GM21825 (cell line): ENCODE data around the gene DTNB.
A peak's percentile ranks its signal among the peaks of the same experiment; 100 is the strongest.
"Not testable (repeated sequence)": the region's sequence is repeated elsewhere in the genome, so short reads cannot be mapped to it uniquely, and the experiment has no call there.

Source experiments
- ATAC-seq: cut with Tn5 transposase; IDR thresholded peaks from one replicate; pipeline ENCODE4 v1.9.1; 2021; ENCODE audit warnings: mild to moderate bottlenecking, moderate library complexity; ENCODE audit not compliant: unreplicated experiment

DTNB gene

DNA sequence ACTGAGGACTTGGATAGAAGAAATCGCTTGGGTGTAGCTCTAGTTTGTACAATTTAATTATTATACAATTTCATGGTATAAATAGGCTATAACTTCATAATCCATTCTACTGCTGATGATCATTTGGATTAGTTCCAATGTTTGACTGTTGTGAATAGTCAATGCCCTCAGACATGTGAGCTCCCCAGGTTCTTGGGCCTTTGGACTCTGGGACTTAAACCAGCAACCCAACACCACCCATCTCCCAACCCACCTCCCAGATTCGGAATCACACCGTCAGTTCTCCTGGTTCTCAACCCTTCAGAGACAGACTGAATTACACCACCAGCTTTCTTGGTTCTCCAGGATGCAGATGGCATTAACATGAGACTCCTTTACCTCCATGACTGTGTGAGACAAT is 247.1 kb downstream of the DTNB start:
- ATAC-seq = no peak

DNA sequence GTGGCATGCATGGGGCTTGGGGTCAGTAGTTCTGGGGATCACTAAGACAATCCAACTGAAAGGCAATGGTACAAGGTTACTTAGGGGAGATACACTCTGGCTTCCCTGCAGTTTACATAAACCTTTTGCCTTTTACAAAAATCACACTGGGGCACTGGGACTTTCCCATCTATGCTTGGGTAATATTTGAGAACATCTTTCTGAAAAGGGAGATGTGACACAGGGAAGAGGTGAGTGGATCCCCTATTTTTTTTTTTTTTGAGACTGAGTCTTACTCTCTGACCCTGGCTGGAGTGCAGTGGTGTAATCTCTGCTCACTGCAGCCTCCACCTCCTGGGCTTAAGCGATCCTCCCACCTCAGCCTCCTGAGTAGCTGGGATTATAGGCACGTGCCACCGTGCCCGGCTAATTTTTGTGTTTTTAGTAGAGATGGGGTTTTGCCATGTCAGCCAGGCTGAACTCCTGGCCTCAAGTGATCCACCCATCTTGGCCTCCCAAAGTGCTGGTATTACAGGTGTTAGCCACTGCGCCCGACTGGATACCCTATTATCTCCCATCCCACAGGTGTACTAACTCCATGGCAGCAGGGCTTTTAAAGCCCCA is 248.8 kb downstream of the DTNB start:
- no peak for ATAC-seq

DNA sequence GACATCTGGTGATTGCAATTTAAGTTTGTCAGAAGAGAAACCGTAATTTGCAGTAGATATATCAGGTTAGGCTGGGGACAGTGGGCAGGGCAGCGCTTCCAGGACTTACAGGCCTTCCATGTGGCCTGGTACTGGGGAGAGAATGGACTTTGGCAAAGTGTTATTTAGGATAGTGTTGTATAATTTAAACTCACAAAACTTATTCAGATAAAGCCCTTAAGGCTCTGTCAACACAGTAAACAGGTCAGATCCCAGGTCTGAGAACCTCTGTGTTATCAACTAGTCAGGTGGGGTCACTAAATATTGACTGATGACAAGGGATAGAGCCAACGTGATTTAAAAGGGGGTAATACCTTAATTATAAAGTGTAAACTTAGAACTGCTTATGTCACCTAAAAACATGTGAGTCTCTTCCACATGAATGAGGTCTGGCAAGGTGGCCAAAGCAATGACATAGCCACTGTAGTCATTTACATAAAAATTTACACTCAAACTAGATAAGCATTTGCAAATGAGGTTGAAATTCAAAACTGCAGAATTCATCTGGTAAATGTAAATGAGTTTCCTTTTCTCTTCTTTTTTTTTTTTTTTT is 251.5 kb downstream of the DTNB start:
- no peak for ATAC-seq

DNA sequence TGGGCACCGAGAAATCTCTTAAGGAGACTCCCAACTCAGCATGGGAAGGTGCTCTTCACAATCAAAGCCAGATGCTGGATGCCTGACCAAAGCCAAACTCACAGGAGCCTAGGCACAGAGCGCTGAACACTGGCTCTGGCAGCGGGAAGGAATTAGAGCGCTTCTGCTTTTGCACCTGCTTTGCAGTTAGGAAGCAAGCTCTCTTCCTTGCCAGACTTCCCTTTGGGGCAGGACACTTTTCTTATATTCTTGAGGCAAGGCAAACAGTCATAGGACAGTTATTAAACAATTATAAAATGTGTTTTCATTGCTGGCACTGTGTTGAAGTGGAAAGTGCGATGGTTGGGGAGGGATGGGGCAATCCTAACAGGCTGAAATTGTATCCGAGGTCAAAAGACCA is 252.1 kb downstream of the DTNB start:
- ATAC-seq = no peak

DNA sequence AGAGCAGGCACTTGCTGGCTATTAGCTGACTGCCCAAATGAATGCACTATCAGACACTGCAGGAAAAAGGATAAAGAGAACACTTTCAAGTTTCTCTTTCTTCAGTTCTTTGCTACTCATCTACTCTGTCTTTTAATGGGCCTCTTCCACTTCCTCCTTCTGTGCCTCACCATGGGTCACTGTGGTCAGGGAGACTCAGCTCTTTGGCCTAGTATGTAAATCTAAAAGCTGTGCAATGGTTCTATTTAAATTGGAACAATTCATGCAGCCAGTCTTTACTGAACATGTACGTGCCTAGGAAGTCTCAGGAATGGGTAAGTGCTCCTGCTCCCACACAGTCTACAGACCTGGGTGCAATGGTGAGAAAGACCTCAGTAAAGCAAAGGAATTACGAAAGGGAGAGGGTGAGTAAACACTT is 252.5 kb downstream of the DTNB start:
- peak; percentile 46 for ATAC-seq

DNA sequence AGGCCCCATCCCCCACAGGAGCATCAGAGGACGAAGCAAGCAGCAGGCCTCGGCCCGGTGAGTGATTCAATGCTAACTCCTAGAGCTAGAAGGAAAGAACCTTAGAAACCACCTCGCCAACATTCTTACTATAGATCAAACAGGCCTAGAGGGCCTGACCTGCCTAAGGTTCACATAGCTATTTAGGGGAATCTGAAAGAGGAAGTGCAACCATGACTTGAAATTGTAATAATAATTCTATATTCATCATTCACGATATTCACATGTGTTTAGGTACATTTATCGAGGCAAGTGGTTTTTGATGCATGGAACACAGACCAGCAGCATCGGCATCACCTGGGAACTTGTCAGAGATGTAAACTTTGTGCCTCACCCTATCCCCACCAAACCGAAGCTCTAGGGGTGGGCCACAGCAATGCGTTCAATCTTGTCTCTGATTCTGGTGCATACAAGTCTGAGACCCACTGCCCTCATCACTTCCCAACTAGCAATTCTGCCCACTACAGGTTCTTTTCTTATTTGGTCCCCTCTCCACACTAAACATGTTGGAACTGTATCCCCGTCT is 253.6 kb downstream of the DTNB start:
- ATAC-seq = peak; percentile 63

DNA sequence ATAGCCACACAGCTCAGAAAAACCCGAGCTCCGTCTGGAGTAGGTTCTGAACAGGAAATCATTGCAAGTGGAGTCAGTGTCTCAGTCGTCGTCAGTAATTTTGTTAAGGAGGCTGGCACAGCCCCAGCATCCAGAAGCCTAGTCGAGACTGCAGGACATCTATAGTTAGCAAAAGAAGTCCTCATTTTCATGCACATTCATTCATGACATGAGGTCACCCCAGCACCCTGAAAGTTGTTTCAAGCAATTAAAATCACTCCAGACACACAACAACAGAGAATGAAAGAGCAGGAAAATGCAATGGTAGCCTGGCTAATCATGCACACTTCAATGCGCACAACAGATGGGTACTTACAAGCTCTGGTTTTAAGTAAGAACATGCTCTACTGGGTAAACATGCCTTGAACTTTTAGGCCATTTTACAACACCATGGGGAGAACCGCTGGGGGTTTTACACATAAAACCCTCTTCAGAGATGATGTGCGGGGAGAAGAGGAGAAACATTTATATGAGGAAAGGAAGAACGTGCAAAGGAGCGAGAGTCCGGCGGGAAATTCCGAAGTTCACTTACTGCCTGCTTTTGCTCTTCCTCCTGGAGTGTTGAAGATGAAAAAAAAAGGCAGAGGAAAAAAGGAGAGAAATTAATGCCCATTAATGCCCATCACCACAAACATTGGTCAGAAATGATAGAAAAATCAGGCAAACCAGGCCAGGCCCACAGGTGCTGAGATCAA is 254.3 kb downstream of the DTNB start:
- ATAC-seq = no peak

DNA sequence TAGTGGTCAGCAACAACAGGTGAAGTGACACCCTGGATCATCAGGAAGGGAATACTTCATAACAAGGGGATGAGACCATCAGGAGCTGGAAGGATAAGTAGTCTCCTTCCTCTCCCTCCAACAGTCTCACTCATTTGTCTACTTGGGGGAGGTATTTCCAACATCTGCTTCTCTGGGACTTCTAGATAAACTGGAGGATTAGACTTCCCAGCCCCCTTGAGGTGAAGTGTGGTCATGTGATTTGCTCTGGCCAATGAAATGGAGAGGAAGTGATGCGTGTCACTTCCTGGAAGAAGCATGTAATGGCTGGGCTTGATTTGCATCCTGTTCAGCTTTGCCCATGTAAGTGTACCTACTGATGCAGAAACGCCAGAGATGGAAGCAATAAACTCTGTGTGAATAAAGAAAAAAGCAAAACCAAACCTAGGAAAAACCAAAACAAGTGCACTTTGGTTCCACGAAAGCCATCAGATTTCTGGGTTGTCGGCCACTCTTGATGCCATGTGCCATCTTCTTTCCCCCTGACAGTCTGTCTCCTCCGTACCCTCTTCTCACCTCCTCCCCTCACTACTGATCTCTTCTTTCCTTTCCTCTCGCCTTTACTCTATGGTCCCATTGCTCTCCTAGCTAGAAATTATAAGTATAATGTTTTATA is 255.5 kb downstream of the DTNB start:
- no peak for ATAC-seq

DNA sequence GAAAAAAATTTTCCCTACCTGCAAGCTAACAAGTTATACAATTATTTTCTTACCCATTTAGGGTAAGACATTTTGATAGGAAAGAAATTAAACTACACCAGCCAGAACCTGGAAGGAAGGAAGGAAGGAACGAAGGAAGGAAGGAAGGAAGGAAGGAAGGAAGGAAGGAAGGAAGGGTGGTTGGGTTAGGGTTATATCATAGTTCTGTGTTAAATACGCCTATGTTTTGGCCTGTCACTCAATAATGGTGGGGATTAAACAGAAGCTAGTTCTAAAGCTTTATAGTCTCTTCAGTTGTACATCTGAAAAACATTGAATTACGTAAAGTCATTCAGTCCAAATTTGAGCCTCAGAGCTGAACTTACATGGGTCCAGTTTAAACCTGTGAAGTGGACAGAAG is 256.7 kb downstream of the DTNB start:
- no peak for ATAC-seq

DNA sequence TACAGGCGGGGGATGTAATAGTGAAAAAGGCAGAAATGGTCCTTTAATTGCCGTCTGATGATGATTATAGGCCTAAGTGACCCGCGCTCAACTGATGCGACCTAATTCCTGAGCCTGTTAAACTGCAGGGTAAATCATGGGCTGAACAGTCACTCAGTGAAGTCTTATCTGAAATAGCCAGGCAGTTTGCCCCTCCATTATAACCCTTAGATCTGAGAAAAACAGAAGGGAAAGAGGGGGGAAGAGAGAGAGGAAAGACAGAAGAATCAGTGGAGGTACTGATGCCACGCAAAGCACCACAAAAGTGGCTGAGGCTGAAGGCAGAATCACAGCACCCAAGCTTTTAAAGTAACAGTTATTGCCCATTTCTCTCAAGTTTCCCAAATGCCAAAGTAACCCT is 258.6 kb downstream of the DTNB start:
- no peak for ATAC-seq

DNA sequence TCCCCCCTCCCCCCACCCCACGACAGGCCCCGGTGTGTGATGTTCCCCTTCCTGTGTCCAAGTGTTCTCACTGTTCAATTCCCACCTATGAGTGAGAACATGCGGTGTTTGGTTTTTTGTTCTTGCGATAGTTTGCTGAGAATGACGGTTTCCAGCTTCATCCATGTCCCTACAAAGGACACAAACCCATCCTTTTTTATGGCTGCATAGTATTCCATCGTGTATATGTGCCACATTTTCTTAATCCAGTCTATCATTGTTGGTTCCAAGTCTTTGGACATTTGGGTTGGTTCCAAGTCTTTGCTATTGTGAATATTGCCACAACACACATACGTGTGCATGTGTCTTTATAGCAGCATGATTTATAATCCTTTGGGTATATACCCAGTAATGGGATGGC is 260.0 kb downstream of the DTNB start:
- not testable (repeated sequence) for ATAC-seq

DNA sequence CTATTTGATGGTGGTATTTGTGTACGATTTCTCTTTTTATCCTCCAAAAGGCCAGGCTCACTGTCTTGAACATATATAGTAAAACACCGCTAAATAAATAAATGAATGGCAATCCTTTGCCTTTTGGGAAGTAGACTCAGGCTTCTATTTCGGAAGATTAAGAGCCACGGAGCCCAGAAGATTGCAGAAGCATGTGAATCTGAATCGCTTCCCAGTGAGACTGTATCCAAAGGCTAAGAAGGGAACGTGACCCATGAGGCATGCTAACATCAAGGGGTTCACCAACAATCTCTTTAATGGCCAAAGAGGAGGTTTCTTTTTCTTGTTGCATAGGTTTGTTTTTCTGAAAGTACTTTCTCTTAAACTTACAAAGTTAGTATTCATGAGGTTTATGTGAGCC is 261.6 kb downstream of the DTNB start:
- ATAC-seq = no peak

DNA sequence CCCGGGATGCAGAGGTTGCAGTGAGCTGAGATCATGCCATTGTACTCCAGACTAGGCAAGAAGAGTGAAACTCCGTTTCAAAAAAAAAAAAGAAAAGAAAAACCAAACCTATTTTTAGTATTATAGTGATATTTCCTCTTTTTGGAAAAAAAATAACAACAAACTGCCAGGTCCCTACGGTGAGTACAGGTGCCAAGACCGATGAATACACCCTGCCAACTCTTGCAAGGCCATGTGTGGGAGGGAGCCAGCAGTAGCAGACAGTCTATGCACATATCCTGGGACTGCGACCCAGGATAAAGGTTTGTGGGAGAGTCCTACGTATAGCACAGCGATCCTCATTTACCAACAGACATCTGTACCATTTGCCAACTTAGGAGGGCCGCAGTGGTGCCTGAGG is 262.1 kb downstream of the DTNB start:
- ATAC-seq = no peak

DNA sequence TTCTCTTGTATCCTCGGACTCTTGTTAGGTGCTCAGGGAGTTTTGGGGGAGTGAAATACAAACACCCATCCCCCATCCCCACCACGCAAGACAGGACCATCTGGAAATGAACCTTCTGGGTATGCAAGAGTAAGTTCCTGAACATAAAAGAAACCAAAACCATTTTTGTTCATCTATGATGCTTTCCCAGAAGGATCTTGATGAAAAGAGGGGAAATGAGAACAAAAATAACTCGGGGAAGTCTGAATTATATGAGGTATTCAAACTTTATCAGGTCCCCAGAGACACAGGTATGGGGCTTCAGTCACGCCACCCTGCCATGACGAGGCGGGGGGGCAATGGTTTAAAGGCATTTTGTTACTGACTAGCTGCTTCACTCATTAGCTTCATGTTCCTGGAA is 263.0 kb downstream of the DTNB start:
- no peak for ATAC-seq

DNA sequence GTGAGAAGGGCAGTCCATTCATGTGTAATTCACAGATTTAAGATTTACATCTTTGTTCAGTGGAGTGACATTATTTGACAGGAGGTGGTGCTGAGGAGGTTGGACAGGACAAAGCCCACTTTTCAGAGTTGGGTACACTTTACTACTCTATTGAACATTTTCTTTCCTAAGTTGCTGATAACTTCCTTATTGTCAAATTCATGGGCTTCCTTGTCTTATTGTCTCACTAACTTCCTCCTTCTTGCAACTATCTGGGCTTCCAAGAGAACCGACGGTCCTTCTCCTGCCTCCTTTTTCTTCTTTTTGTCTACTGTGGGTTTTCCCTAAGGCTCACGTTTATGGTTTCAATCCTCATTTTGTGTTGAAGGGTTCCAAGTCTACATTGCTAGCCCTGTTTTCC is 263.9 kb downstream of the DTNB start:
- no peak for ATAC-seq

DNA sequence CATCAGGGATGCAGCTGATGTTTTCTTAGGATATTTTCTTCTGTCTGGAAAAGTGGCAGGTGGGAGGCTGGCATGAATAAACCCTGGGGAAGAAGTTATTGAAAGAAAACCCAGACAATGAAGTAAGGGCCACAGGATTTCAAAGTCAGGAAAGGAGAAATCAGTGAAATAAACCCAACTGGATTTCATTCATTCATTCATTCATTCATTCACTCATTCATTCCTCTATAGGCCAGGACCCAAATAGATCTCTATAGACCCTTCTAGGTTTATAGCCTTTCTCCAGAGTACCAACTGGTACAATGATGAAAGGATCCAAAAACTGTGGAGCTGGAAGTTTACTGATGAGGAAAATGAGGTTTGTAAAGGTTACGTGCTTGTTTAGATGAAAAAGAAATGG is 264.3 kb downstream of the DTNB start:
- no peak for ATAC-seq

DNA sequence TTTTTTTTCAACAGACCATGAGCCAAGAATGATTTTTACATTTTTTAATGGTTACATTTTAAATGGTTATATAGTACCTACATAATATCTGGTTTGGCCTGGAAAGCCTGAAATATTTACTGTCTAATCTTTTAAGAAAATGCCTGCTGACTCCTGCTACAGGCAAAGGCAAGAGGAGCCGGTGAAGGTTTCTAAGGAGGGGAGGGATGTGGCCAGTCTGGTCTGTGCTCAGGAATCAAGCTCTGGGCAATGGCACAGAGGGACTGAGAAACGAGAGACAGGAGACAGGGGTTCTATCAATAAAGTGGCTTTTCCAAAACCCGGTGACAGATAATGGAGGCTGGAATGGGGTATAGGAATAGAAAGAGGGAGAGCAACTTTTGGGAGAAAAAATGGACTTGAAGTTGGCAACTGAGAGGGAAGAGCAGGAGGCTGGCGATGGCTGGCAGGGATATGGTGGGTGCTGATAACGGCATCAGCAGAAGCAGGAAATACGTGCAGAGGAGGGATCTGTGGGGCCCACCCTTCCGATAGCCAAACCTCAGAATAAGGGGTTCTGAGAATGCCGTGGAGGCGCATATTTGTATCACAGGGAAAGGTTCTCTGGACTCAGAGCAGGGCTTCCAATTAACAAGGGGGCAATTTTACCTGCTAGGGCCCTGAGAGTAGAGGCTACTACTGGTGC is 267.6 kb downstream of the DTNB start:
- no peak for ATAC-seq

DNA sequence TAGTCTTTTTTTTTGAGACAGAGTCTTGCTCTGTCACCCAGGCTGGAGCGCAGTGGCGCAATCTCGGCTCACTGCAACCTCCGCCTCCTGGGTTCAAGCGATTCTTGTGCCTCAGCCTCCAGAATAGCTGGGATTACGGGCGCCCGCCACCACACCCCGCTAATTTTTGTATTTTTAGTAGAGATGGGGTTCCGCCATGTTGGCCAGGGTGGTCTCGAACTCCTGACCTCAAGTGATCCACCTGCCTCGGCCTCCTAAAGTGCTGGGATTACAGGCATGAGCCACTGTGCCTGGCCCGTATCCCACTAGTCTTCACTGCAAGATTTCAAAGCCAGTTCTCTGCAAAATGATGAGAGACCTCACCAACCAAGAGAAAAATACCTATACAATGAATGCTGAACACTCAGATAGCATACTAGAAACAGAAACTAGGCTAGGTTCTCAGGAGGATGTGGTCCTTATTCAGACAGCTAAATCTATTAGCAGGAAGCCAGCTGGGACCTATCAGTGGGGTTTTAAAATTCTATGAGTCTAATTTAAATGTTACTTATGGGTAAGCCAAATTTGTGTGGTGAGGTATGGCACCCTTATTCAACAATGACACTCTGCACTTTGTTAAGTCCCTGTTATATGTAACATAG is 270.1 kb downstream of the DTNB start:
- not testable (repeated sequence) for ATAC-seq

DNA sequence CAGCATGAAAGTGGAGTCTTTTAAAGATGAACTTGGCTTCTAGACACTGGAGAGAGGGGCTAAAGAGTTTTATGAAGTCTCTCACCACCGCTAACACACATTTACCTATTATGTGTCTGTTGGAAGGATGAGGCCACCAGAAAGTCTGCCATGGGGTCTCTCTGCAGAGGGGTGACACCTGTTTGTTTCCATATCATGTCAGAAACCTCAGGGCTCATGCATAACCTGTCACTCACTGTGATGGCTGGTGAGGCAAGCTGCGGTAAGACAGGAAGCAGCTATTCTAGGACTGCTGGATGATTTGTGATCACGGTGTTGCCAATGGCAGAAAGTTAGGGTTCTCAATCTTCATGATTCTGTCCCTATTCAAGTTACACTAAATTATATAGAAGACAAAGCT is 270.9 kb downstream of the DTNB start:
- ATAC-seq = peak; percentile 44

DNA sequence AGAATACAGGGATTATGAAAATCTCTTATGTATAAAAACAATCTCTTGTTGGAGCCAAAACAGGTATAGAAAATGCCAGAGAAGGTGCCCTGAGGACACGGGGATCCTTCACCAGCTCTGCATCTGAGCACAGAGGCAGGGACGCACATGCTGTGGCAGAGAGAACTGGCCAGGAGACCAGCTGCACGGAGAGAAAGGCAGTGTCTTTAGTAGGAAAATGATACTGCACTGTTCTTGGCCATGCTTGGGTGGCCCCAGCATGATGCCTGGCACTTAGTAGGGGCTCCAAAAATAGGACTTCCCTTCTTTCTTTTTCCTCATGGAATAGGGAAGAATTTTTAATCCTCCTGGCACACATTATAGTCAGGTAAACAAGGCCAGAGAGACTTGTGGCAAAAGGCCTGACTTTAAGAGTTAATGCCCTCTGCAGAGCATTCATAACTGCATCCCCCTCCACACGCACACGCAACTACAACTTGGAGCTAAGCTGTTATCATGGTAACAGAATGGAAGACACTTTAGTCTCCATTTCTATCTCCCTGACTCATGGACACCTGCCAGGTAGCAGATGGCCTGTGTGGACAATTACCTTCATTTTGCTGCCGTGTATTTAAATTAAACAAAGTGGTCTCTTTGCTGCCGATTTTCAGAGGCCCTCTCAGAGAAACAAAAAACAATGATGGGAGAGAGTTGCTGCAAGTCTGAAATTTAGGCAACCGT is 271.9 kb downstream of the DTNB start:
- ATAC-seq = no peak
